Left hindlimb (tissue), 1 donor: ENCODE results near the gene TFEB.
A peak's percentile ranks its signal among the peaks of the same experiment; 100 is the strongest.

Experiments used
- DNase-seq: peaks from one replicate; pipeline ENCODE4 v3.0.0-alpha.2; 2018

The TFEB gene

DNA sequence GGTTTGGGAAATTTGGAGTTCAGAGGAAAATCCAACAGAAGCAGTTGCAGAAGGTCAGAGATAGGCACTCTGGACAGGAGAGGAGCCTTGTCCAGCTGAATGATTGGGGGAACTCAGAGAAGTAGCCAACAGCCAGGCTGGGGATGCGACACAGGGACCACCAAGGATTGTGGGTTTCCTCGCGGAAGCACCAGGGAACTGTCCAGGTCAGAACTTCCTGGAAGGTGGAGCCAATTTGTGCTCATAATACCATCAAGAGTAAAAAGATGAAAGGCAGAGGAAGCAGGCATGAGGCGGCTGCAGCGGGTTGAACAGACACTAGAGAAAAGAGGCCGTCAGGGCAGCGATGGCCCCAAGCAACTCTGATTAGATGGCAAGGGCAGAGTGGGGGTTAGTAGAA lies 63.4 kb downstream of the TFEB start:
- no peak for DNase-seq

DNA sequence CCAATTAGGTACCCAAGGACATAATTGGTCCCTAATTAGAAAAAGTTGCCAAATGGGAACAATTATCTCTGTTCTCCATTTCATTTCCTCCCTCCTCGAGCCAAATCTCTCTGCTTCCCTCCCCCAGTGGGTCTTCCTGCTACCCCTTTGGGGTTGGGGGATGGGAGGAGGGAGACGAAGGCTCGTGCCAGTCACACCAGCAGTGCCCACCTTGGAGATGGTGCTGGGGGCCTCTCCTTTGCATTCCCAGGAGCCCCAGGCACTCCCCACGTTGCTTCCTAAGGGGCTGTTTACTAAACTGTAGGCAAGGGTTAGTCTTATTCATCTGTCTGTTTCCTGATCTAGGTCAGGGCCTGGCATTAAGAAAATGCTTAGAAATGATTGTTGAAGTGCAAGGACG lies 64.0 kb downstream of the TFEB start:
- no peak for DNase-seq

DNA sequence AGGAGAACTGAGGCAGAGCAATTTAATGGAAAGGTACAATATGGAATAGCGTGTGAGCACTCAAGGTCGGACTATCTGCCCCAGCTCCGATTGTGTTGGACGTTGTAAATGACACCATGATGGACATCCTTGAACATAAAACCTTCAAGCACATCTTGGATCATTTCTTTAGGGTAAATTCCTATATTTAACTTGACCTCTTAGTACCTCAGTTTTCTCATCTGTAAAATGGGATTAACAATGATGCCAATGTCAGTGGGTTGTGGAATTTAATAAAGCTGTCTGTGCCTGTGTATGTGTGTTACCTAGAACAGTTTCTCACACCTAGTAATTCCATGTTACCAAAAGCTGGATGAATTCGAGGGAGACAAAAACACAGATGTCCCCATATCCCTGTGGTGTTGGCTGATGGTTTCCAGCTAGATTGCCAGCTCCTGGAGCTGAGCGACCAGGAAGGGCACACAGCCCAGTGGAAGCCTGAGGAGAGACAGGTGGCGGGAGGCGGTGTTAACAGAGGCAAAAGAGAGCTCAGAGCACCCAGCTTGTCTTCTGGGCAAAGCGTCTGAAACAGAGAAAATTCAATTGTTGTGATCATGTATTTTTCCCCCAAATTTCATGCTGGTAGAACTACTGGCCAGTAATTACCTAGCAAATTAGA lies 64.6 kb downstream of the TFEB start:
- no peak for DNase-seq

DNA sequence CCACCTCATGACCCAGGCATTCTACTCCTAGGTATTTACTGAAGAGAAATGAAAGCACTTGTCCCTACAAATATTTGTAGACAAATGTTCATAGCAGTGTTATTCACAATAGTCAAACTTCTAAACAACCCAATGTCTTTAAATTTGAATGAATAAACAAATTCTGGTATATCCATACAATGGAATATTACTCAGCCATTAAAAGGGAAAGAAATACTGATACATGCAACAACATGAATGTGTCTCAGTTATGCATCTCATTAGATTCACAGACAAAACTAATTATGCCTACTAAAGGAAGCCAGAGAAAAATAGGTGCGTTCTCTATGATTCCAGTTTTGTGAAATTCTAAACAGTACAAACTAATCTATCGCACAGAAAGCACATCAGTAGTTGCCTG lies 66.4 kb downstream of the TFEB start:
- DNase-seq: no peak

DNA sequence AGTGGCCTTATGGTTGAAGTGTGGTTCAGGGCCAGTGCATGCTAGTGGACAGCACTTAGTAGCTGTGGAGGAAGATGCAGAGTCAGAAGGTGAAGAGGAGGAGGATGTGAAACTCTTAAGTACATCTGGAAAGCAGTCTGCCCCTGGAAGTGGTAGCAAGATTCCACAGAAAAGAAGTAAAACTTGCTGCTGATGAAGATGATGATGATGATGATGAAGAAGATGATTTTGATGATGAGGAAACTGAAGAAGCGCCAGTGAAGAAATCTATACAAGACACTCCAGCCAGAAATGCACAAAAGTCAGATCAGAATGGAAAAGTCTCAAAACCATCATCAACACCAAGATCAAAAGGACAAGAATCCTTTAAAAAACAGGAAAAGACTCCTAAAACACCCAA lies 68.2 kb downstream of the TFEB start:
- DNase-seq: no peak

DNA sequence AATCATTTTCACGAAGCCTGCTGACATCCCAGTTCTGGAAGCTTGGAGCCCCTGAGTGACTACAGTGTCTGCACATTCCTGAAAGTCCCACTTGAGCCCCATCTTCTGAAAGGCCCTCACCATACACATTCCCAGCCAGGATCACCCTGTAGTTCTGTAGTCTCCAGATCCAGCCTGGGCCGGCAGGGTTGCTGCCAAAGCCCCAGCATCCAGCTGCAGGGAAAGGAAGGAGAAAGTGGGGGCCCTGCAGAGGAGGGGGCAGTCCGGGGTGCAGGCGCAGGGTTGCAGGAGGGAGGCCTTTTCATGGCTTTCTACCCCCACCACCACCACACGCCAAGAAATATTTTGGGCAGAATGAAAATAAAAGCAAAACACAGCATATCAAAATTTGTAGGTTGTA lies 71.1 kb downstream of the TFEB start:
- DNase-seq: no peak

DNA sequence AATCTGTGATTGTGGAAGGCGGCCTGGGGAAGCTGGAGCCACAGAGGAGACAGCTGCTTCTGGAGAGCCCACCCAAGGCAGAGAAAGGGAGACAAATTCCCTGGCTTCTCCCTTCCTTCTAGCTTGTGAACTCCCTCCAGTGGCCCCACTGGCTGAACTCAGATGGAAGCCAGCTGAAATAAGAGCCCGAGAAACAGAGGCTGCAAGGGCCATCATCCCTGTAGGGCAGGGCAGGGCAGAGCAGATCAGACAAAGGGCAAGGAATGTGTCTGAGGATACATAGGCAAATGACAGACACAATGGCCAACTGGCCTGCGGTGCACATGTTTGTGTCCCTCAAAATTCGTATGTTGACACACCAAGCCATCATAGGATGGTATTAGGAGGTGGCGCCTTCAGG lies 71.8 kb downstream of the TFEB start:
- DNase-seq: no peak

DNA sequence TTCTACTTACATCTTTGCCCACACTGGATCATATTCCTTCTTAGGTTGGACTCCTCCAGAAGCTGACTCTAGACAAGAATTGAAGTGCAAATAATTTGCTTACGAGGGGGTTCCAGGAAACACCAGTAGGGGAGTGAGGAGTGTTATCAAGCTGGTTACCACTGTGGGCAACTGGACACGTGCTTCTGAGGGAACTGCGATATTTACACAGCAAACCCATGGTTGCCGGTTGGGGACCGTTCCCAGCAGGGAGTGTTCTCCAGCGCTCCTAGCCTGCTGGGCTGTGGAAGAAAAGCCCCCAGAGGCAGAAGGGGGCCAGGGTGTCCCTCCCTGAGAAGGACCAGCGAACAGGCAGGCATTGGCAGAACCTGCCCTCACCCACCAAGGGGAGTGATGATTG lies 75.5 kb downstream of the TFEB start:
- DNase-seq: peak; percentile 19

DNA sequence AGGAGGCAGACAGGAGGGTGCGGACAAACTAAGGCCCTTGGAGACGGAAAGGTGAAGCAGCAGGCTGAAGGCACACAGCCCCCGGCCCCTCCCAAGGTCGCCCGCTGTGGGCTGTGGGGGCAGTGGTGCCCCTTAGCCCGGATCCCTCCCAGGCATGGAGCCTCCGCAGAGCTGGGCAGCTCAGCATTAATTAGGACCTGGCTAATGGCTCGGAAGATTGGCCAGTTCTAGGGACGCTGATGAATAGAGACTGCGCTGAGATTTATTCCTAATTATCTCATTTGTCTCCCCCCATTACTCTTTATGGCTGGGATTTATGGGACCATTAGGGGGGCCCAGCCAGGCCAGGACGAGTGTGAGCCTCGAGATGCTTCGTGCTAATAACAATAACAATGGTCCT lies 76.8 kb downstream of the TFEB start:
- DNase-seq: peak; percentile 15

DNA sequence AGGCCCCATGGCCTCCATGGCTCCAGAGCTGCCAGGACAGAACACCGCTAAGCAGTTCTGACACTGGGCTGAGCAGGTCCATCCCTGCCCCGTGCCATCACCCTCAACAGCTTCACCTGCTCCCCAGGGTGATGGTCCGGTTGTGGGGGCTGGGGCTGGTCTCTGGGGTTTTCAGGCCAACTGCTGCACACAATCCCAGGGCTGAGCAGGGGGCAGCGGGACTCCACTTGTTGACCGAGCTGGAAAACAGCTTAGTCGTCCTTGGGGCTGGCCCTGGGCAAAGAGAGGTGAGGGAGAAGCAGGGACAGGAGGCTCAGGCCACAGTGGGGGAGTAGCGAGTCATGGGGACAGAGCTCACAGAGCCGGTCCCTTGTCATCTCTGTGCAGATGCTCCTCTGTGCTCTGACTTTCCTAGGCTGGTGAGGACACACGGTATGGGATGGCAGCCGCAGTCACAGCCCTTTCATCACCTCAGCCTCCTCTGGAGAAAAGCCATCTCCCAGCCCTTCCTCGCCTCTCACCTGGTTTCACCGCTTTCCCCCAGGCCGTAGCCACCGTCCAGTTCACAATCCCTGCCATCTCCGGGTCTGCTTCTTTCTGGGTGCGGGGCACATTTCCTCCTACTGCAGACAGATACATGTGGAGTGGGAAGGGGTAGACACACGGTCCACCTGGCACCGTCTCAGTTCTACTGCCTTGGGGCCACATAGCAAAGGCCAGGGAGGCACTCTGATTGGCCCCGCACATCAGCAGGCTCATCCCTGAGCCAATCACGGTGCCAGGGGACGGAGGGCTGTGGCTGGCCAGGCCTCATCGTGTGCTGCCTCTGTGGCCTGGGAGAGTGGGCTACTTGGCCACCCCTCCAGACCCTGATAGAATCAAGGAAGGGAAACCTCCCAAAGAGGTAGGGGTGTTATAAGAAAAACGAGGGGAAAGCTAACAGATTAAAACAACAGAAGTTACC lies 78.0 kb downstream of the TFEB start:
- peak; percentile 27 for DNase-seq

DNA sequence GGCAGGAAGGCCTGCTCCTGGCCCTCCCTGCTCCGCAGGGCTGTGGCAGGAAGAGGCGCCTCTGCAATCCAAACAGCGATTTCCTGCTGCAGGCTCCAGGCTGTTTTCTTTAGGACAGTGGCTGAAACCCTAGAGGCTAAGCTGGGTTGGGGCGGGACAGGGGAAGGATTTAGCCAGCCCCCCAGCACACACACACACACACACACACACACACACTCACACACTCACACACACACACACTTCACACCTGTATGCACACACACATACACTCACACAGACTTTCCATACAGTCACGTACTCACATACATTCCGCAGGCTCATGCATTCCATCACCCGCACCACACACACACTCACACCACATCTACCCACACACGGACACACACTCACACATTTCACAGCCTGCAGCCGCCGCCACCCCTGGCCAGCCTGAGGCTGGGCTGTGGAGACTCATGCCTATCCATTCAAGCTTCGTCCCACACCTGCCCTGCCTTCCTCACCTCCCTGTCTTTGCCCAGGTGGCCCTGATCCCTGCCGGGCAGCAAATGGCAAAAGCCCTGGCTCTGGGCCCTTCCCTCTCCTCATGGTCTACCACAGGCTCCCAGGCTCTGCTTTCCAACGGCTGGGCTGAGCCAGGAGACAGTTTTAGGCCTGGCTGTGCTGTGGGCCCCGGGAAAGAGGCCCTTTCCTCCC lies 79.3 kb downstream of the TFEB start:
- DNase-seq: peak; percentile 80

DNA sequence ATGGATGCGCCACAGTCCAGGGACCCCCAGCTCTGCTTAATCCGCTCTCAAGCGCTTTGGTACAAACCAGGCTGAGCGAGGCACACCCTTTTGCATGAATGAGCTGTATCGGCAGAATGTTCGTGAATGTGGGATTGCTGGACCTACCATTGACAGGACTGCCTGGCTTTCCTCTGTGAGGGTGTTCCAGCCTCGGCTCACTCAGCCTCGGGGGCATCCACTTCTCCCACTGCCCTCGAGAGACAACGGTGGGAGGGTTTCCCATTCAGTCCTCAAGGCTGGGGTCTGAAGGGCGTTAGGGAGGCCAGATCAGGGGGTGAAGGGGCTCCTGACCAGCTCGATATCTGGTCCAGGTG lies 79.8 kb downstream of the TFEB start:
- DNase-seq: no peak

DNA sequence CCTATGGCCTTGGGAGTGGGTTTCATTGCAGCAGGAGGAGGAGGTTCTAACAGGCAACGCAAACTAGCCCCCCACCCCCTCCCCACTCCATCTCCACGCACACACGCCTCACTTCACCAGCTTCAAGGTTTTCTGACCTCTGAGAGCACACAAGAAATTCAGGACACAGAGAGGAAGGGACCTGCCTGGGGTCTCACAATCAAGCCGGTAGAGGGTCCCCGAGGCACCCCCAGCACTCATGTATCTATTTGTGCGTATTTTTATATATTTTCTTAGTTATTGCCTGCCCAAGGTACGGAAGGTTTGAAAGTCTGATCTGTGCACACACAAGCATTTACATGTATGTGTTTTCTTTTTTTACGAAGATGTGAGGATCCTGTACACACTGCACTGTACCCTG lies 80.2 kb downstream of the TFEB start:
- DNase-seq: no peak

DNA sequence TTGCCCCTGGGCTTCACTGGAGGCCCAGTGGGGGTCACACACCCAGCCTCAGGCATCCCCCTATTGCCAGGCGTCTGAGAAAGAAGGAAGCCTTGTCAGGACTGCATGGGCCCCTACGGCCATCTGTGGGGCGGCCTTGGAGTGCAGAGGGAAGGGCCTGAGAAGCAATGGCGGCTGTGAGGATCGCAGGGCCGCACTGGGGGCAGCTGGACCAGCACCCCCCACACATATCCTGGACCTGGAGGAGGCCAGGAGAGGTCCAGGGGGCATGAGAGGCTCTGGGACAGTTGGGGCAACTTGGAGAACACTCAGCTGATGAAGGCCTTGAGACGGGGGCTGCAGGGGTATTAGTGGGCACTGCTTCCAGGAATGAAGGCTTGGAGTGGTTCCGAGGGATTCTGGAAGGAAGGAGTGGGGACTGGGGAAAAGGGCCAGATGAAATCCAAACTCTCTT lies 80.7 kb downstream of the TFEB start:
- DNase-seq: peak; percentile 49

DNA sequence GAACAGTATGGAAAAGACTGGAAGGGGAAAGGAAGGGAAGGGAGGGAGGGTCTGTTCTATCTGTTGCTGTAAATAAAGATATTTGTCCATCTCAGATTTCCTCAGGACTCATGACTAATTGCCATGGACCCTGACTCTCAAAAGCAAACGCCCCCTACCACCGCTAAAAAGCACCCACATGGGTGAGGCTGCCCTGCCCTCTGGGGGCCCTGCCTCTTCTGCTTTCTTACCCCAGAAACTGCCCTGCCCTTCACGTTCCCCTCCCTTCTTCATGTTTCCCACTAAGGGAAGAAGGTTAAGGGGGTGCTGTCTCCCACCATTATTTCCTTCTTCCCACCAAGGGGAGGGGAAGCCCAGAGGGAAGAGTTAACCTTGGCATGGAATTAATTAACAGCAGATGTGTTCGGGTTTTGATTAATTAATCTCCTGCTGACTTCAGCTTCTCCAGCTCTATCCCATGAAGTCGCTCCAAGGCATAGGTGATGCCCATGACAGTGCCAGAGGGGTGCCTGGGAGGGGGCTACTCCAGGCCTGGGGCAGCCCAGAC lies 81.2 kb downstream of the TFEB start:
- no peak for DNase-seq

DNA sequence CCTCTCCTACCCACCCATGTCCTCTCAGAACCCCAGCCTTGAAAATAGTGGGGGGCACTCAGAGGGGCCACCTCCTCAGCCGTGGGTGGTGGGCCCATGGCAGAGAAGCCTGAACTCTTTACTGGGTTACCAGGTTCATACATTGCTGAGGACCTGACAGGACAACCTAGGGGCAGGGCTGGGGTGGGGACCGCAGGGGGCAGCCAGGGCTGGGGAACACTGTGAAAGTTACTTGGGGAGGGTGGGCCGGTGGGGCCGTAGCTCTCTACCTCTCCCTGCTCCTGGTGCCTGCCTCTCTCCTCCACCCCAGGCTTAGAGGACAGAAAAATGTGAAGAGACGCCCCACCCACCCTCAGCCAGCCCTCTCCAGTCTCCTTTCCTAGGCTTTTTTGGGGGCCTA lies 81.7 kb downstream of the TFEB start:
- DNase-seq: no peak

DNA sequence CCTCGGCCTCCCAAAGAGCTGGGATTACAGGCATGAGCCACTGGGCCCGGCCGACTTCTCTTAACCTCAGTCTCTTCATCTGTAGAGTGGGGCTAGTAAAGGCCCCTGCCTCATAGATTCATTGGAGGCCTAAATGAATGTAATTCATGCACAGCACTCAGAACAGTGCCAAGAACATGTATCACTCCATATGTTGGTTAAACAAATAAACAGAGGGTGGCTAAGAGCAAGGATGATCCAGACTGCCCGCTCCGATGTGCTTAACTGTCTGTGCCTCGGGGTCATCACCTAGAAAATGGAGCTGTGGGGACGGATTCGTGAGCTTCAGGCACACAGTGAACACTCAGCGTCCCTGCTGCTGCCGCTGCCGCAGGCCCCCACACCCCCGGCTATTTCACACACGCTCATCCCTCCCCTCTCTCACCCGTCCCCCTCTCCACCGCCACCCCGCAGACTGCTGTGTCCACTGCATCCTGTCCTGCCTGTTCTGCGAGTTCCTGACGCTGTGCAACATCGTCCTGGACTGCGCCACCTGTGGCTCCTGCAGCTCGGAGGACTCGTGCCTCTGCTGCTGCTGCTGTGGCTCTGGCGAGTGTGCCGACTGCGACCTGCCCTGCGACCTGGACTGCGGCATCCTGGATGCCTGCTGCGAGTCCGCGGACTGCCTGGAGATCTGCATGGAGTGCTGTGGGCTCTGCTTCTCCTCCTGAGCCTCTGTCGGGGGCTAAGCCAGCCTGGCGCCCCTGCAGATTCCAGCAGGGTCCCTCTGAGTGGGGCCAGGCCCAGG lies 82.3 kb downstream of the TFEB start:
- no peak for DNase-seq

DNA sequence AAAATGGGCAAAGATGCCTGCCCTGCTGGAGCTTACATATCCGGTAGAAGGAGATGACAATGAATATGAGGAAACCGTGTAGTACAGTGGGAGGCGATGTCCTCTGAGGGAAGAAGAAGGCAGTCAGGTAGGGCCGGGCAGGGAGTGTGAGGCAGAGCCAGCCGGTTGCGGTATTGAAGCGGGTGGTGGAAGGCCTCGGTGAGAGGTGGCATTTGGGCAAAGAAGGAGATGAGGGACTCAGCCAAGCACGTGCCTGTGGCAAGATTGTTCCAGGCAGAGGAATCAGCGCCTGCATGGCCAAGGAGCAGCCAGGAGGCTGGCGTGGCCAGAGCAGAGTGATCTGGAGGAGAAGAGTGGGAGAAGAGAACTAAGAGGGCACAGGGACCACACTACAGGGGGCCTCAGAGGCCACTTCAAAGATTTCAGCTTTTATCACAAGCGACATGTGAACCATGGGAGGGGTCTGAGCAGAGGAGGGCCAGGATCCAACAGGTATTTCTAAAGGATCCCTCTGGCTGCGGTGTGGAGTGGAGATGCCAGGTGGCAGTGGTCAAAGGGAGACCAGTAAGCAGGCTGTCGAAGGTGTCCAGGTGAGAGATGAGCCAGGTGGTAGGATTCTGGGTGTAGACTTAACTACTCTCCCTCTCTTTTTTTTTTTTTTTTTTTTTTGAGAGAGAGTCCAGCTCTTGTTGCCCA lies 83.3 kb downstream of the TFEB start:
- no peak for DNase-seq

DNA sequence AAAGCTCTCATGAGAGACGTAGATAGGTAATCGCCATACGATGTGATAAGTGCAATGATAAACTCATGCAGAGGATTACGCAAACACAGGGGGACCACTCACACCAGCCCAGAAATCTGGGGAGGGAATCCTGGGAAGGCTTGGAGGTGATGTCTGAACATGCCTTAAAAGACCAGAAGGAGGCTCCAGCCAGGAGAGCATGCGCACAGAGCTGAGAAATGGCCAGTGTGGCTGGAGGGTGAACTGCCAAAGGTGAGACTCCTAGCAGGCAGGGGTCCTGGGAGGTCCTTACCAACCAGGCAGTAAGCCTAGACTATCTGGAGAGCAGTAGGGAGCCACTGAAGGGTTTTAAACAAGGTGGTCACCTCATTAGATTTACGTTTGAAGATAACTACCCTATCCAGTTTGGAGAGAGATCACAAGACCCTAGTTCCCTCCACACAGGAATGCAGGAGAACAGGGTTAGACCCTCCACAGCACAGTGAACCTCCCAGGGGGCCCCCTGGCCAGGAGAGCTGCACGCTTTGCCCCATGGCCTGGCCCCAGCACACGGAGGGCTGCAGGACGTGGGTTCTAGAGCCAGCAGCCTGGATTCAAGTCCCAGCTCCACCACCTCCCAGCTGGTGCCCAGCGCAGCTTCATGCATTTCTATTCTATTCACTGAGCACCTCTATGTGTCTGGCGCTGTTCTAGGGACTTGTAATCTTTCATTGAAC lies 84.0 kb downstream of the TFEB start:
- no peak for DNase-seq

DNA sequence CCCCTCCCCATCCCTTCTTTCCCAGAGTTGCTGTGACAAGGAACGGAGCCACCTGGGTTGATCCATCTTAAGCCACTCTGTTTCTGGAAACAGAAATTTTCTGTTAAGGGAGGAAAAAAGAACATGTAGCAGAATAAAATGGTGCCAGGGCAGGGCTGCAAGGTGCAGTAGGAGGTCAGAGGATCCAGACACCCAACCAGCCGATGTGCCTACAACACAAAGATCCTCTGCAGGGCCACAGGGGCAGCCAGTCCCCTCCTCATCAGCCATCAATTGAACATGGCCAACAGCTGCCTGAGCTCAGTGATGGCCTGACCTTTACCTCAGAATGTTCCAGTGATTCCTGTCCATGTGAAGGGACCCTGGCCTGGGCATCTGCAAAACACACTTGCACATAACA lies 85.3 kb downstream of the TFEB start:
- no peak for DNase-seq

DNA sequence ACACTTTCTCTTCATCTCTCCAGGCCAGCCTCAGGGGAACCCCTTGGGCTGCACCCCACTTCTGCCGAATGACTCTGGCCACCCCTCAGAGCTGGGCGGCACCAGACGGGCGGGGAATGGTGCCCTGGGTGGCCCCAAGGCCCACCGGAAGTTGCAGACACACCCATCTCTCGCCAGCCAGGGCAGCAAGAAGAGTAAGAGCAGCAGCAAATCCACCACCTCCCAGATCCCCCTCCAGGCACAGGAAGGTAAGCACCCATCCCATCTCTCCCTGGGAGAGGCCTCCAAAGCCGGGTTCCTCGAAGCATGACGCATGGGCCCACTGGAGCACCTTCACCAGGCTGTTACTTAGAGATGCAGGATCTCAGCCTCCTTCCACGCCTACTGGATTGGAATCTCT lies 85.8 kb downstream of the TFEB start:
- no peak for DNase-seq
